Keratinocyte (primary cell): ENCODE measurements around the gene COMT. TPM values are rescaled to one million over a fixed set of nuclear protein-coding genes. Genes with fewer than 3 reads are reported as not detected.

Experiments used
- DNase-seq: peaks from one replicate; pipeline ENCODE4 v3.0.0-alpha.2; 2011; ENCODE audit warnings: low read depth, missing footprints, low spot score
- FAIRE-seq: peaks from 2 replicates; lab custom pipeline; 2011; peaks lifted over from hg19 to GRCh38; lab: Jason Lieb, UNC
- H2AFZ ChIP-seq: 2 replicates; pipeline ENCODE4 v1.6.0; 2012; ENCODE audit warnings: low read length, control low read depth, inconsistent platforms; ENCODE audit not compliant: control insufficient read depth
- H3K27ac ChIP-seq: 2 replicates; pipeline ENCODE4 v1.5.1; 2011; ENCODE audit warnings: low read length; ENCODE audit not compliant: control insufficient read depth, insufficient read depth
- H3K27me3 ChIP-seq: 3 replicates; pipeline ENCODE4 v1.6.0; 2011; ENCODE audit warnings: low read length; ENCODE audit not compliant: control insufficient read depth, insufficient read depth; ENCODE audit errors: extremely low read depth
- H3K36me3 ChIP-seq, 2 experiments: 2 replicates in 1 of 2; 3 replicates in 1 of 2; pipeline ENCODE4 v1.5.1; 2011; ENCODE audit warnings: low read length in 2 of 2, mild to moderate bottlenecking in 1 of 2; ENCODE audit not compliant: control insufficient read depth in 2 of 2, insufficient read depth in 2 of 2; ENCODE audit errors: extremely low read depth in 1 of 2
- H3K4me1 ChIP-seq: 3 replicates; pipeline ENCODE4 v1.5.1; 2011; ENCODE audit warnings: low read length; ENCODE audit not compliant: control insufficient read depth, insufficient read depth; ENCODE audit errors: extremely low read depth
- H3K4me2 ChIP-seq: 3 replicates; pipeline ENCODE4 v1.6.0; 2011; ENCODE audit warnings: low read depth, low read length; ENCODE audit not compliant: control insufficient read depth, insufficient read depth; ENCODE audit errors: extremely low read depth
- H3K4me3 ChIP-seq, 3 experiments: fragments of 200-600 bp in 1 of 3; sonication (generic) in 1 of 3; 2 replicates in 2 of 3; 3 replicates in 1 of 3; pipeline ENCODE4 v1.5.1; 2011 to 2016; ENCODE audit warnings: low read length in 3 of 3, mild to moderate bottlenecking in 3 of 3, control low read depth in 2 of 3, inconsistent platforms in 1 of 3, low read depth in 1 of 3, mixed read lengths in 1 of 3, mixed run types in 1 of 3, moderate library complexity in 1 of 3; ENCODE audit not compliant: control insufficient read depth in 2 of 3, insufficient read depth in 2 of 3; ENCODE audit errors: extremely low read depth in 1 of 3
- H3K79me2 ChIP-seq: 2 replicates; pipeline ENCODE4 v1.6.0; 2012; ENCODE audit warnings: low read length; ENCODE audit not compliant: control insufficient read depth, insufficient read depth
- H3K9ac ChIP-seq: 3 replicates; pipeline ENCODE4 v1.6.0; 2011; ENCODE audit warnings: low read length; ENCODE audit not compliant: control insufficient read depth, insufficient read depth; ENCODE audit errors: extremely low read depth
- H3K9me1 ChIP-seq: 3 replicates; pipeline ENCODE4 v1.6.0; 2011; ENCODE audit warnings: low read length; ENCODE audit not compliant: control insufficient read depth, insufficient read depth; ENCODE audit errors: extremely low read depth
- H3K9me3 ChIP-seq: 2 replicates; pipeline ENCODE4 v1.5.1; 2012; ENCODE audit warnings: low read depth, low read length; ENCODE audit not compliant: control insufficient read depth
- H4K20me1 ChIP-seq: 3 replicates; pipeline ENCODE4 v1.6.0; 2011; ENCODE audit warnings: low read length; ENCODE audit not compliant: control insufficient read depth, insufficient read depth; ENCODE audit errors: extremely low read depth
- EZH2 ChIP-seq: IDR thresholded peaks from one replicate; pipeline ENCODE4 v1.6.1; 2012; ENCODE audit warnings: inconsistent platforms, mild to moderate bottlenecking, low read length, moderate library complexity
- dilution Hi-C: fragments of 300-500 bp; cut with MboI; formaldehyde crosslinking; loops from one replicate; pipeline ENCODE4 v1.7.0; 2020; ENCODE audit warnings: low sequenced_read_pairs; ENCODE audit not compliant: extremely low pct_ligation_motif_present
- polyA plus RNA-seq, 5 experiments: library from polyadenylated mRNA; depleted of rRNA in 3 of 5; stranded (reverse) in 3 of 5; stranded (forward) in 1 of 5; unstranded in 1 of 5; fragments of >200 nt; gene quantifications; 1 replicate in 1 of 5; 2 replicates in 3 of 5; 3 replicates in 1 of 5; pipeline versions ENCODE4 v1.2.1 to v1.2.3, GENCODE V29; 2011 to 2012; ENCODE audit warnings: missing spikeins in 2 of 5, low read depth in 1 of 5, low replicate concordance in 1 of 5
- TF ChIP-seq, protein P1 (sequence below), 3 experiments: IDR thresholded peaks in 1 of 3; conservative IDR thresholded peaks in 1 of 3; optimal IDR thresholded peaks in 1 of 3; 2 replicates in 2 of 3; 3 replicates in 1 of 3; pipeline versions ENCODE3 to v1.5.1; 2011; ENCODE audit warnings: low read length in 3 of 3, mild to moderate bottlenecking in 3 of 3, moderate library complexity in 2 of 3, control low read depth in 1 of 3, inconsistent platforms in 1 of 3; ENCODE audit not compliant: insufficient read depth in 2 of 3; ENCODE audit errors: extremely low read depth in 1 of 3

COMT gene
- polyA plus RNA-seq, 1 donor (not counting 4 experiments of a cell fraction or from before 2014, with no cell fraction given), result 139 TPM

DNA sequence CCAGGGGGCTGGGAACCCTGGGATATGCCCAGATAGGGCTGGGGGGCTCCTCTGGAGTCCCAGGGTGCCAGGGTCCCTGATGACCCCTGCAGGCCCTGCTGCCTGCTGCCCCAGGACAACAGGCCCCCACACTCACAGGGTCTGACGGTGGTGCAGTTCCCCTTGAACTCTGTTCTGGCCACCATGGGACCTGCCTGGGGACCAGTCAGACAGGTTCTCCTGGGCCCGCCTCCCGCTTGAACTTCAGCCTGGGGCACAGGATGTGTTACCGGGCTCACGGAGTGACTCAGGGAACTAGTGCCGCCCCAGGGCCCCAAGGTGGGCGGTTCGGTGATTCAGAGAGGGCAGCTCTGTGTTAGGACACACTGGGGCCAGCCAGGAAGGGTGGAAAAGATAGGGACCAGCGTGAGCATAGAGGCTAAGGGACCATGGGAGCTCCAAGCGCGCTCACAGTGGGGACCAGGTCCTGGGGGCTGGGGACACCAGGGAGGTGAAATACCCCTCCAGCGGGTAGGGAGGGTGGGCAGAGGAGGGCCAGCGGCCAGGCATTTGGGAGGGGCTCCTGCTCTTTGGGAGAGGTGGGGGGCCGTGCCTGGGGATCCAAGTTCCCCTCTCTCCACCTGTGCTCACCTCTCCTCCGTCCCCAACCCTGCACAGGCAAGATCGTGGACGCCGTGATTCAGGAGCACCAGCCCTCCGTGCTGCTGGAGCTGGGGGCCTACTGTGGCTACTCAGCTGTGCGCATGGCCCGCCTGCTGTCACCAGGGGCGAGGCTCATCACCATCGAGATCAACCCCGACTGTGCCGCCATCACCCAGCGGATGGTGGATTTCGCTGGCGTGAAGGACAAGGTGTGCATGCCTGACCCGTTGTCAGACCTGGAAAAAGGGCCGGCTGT, 21.6 kb downstream of the COMT start:
- Histone ChIP-seq H3K9me1 (no peaks in the 10 kb centered on the region), H3K36me3 (peaks cover 11 to 23% of the 10 kb centered on the region in 2 experiments), H2AFZ (no peak overlapping the region), H3K27ac (peak overlapping the region; percentile 57), H4K20me1 (no peaks in the 10 kb centered on the region), H3K4me2 (peak overlapping the region; percentile 70), H3K79me2 (peaks cover 9% of the 10 kb centered on the region), H3K4me1 (peaks cover 37% of the 10 kb centered on the region), H3K4me3 (peak overlapping the region; percentile 30 to 51 (median 40)), H3K27me3 (no peaks in the 10 kb centered on the region), H3K9me3 (no peaks in the 10 kb centered on the region), H3K9ac (peak overlapping the region; percentile 61)
- dilution Hi-C loops, result no loop called here
- TF ChIP-seq, protein P1, sequence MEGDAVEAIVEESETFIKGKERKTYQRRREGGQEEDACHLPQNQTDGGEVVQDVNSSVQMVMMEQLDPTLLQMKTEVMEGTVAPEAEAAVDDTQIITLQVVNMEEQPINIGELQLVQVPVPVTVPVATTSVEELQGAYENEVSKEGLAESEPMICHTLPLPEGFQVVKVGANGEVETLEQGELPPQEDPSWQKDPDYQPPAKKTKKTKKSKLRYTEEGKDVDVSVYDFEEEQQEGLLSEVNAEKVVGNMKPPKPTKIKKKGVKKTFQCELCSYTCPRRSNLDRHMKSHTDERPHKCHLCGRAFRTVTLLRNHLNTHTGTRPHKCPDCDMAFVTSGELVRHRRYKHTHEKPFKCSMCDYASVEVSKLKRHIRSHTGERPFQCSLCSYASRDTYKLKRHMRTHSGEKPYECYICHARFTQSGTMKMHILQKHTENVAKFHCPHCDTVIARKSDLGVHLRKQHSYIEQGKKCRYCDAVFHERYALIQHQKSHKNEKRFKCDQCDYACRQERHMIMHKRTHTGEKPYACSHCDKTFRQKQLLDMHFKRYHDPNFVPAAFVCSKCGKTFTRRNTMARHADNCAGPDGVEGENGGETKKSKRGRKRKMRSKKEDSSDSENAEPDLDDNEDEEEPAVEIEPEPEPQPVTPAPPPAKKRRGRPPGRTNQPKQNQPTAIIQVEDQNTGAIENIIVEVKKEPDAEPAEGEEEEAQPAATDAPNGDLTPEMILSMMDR (optimal IDR thresholded peaks at IDR 0.05 in 1 of 3, IDR thresholded peaks at IDR 0.05 in 1 of 3, conservative IDR thresholded peaks at IDR 0.05 in 1 of 3; ENCODE audit: extremely low read depth in 1 of 3, insufficient read depth in 2 of 3, low read length in 3 of 3), result no peak
- TF ChIP-seq EZH2, result no peak
- DNase-seq (peak; percentile 84), FAIRE-seq (peak; percentile 73)

DNA sequence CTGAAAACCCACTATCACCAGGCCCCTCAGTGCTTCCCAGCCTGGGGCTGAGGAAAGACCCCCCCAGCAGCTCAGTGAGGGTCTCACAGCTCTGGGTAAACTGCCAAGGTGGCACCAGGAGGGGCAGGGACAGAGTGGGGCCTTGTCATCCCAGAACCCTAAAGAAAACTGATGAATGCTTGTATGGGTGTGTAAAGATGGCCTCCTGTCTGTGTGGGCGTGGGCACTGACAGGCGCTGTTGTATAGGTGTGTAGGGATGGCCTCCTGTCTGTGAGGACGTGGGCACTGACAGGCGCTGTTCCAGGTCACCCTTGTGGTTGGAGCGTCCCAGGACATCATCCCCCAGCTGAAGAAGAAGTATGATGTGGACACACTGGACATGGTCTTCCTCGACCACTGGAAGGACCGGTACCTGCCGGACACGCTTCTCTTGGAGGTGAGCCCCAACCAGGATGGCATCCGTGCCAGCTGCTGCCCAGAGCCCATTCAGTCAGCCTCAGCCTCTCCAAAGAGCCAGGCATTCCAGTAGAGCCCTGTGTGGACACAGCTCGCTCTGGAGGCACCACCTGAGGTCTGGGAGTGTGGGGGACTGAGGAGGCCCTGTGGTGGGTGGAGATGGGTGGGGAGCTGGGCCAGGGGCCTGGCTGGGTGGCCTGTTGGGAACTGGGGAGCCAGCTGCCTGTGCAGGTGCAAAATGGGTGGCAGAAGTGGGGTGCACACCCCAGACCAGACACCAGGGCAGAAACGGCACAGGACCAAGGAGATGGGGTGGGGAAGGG, 22.5 kb downstream of the COMT start:
- peak overlapping the region; percentile 57 for H3K27ac ChIP-seq
- H3K9me3 ChIP-seq, result no peaks in the 10 kb centered on the region
- H3K79me2 ChIP-seq, result peaks cover 9% of the 10 kb centered on the region
- H3K36me3 ChIP-seq, result peaks cover 13 to 27% of the 10 kb centered on the region in 2 experiments
- no peaks in the 10 kb centered on the region for H4K20me1 ChIP-seq
- H3K27me3 ChIP-seq, result no peaks in the 10 kb centered on the region
- no peak for DNase-seq
- H3K4me1 ChIP-seq, result peaks cover 32% of the 10 kb centered on the region
- peak overlapping the region; percentile 70 for H3K4me2 ChIP-seq
- H3K9me1 ChIP-seq, result no peaks in the 10 kb centered on the region
- dilution Hi-C loops, result no loop called here
- peak overlapping the region in 1 of 3 experiments; percentile 51 for H3K4me3 ChIP-seq
- peak overlapping the region; percentile 61 for H3K9ac ChIP-seq
- TF ChIP-seq, protein P1 (optimal IDR thresholded peaks at IDR 0.05 in 1 of 3, IDR thresholded peaks at IDR 0.05 in 1 of 3, conservative IDR thresholded peaks at IDR 0.05 in 1 of 3; ENCODE audit: extremely low read depth in 1 of 3, insufficient read depth in 2 of 3, low read length in 3 of 3), result no peak
- no peak for TF ChIP-seq EZH2
- FAIRE-seq, result no peak
- no peak overlapping the region for H2AFZ ChIP-seq
